Prostate gland (tissue), 2 donors: ENCODE measurements around the gene CACNA2D1. TPM values are rescaled to one million over a fixed set of nuclear protein-coding genes. Genes with fewer than 3 reads are reported as not detected.

Source experiments
- DNase-seq: peaks from one replicate; pipeline ENCODE4 v3.0.0-alpha.2; 2019; ENCODE audit warnings: low spot score
- H3K27ac ChIP-seq, 2 donors: fragments of 200-600 bp; sonication (generic); 2 replicates each; pipeline ENCODE4 v1.5.1; 2017 to 2019
- H3K27me3 ChIP-seq: fragments of 200-600 bp; sonication (generic); replicated peaks from 2 replicates; pipeline ENCODE4 v1.5.1; 2019; ENCODE audit not compliant: insufficient read depth
- H3K36me3 ChIP-seq, 2 donors: fragments of 200-600 bp; sonication (generic); 1 replicate in 1 of 2; 2 replicates in 1 of 2; pipeline versions ENCODE4 v1.5.1 to v1.8.1; 2017 to 2019
- H3K4me1 ChIP-seq: fragments of 200-600 bp; sonication (generic); replicated peaks from 2 replicates; pipeline ENCODE4 v1.5.1; 2019
- H3K4me3 ChIP-seq, 2 donors: fragments of 200-600 bp; sonication (generic); 2 replicates each; pipeline ENCODE4 v1.5.1; 2017 to 2019
- H3K9me3 ChIP-seq: fragments of 200-600 bp; sonication (generic); 2 replicates; pipeline ENCODE4 v1.5.1; 2017
- POLR2A ChIP-seq: fragments of 450-650 bp; IDR thresholded peaks from one replicate; pipeline ENCODE4 v1.6.1; 2016; ENCODE audit warnings: antibody characterized with exemption, mild to moderate bottlenecking
- POLR2AphosphoS5 ChIP-seq: sonication (generic); formaldehyde crosslinking; IDR thresholded peaks from one replicate; pipeline ENCODE4 v1.6.1; 2017; ENCODE audit warnings: antibody characterized with exemption
- WGBS: methylation state at CpG from one replicate; pipeline ENCODE4 v1.1.5; 2018; 5-methylcytosine and 5-hydroxymethylcytosine counted together
- intact Hi-C: fragments of 100-400 bp; cut with DNase I; formaldehyde crosslinking; loops from one replicate; pipeline ENCODE4 v1.14.2; 2022
- total RNA-seq, 2 donors: library from RNA; depleted of rRNA; stranded (reverse); fragments of >200 nt; gene quantifications; one replicate each; pipeline ENCODE4 v1.1.0, GENCODE V29; 2016
- TF ChIP-seq, protein P1 (sequence below), 4 experiments: fragments of 200-600 bp in 2 of 4; fragments of 450-650 bp in 2 of 4; sonication (generic) in 2 of 4; IDR thresholded peaks; 1 replicate in 3 of 4; 2 replicates in 1 of 4; pipeline ENCODE4 v1.5.1; 2016 to 2019; ENCODE audit warnings: antibody characterized with exemption in 4 of 4, mild to moderate bottlenecking in 2 of 4, moderate library complexity in 2 of 4

CACNA2D1 gene
- total RNA-seq, 2 donors from 2014 or later: 16.9 to 24.4 TPM

DNA sequence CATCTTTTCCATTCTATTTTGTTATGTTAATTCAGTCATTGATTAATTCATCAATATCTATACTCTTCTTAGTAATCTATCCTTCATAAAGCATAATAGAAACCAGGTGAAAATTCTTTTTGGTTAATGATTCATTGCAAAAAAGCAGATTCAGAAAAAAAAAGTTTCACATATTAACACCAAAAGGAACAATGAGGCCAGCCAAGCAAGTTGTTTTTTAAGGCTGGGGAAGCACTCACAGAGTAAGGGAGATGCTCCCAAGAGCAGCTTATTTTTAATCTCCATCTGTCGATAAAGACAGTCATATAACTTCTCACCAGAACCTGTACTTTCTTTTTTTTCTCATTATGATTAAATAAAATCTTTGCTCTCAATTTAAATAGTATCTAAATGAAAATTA is 95.8 kb downstream of the CACNA2D1 start:
- H3K27me3 ChIP-seq: no peaks in the 10 kb centered on the region
- no peak overlapping the region for H3K27ac ChIP-seq
- TF ChIP-seq POLR2AphosphoS5 (no peak), POLR2A (no peak)
- TF ChIP-seq, protein P1, sequence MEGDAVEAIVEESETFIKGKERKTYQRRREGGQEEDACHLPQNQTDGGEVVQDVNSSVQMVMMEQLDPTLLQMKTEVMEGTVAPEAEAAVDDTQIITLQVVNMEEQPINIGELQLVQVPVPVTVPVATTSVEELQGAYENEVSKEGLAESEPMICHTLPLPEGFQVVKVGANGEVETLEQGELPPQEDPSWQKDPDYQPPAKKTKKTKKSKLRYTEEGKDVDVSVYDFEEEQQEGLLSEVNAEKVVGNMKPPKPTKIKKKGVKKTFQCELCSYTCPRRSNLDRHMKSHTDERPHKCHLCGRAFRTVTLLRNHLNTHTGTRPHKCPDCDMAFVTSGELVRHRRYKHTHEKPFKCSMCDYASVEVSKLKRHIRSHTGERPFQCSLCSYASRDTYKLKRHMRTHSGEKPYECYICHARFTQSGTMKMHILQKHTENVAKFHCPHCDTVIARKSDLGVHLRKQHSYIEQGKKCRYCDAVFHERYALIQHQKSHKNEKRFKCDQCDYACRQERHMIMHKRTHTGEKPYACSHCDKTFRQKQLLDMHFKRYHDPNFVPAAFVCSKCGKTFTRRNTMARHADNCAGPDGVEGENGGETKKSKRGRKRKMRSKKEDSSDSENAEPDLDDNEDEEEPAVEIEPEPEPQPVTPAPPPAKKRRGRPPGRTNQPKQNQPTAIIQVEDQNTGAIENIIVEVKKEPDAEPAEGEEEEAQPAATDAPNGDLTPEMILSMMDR (IDR thresholded peaks at IDR 0.05): no peak
- H3K4me1 ChIP-seq: no peaks in the 10 kb centered on the region
- H3K36me3 ChIP-seq: no peaks in the 10 kb centered on the region
- no peaks in the 10 kb centered on the region for H3K9me3 ChIP-seq
- WGBS: 95% methylated on average over 1 of the region's 1 CpG
- intact Hi-C loops: no loop called here
- no peak overlapping the region for H3K4me3 ChIP-seq
- no peak for DNase-seq

DNA sequence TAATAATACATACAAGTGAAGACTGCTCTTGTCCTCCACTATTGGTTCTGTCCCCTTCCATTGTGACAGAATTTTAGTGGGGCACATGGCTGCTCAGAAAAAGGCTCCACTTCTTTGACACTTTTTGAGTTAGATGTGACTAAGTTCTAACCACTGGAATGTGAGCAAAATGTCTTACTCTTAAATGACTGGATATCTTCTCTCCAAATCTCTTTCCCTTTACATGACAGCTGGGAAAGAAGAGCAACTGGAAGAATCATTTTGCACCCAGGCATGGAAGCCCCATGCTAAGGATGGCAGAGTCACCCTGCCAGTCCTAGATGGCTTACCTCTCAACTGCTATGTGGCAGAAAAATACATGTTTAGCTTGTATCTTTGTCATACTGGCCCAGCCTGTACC is 97.7 kb downstream of the CACNA2D1 start:
- intact Hi-C loops: no loop called here
- Histone ChIP-seq H3K4me3 (no peak overlapping the region), H3K4me1 (no peaks in the 10 kb centered on the region), H3K27ac (no peak overlapping the region), H3K27me3 (no peaks in the 10 kb centered on the region), H3K9me3 (no peaks in the 10 kb centered on the region), H3K36me3 (no peaks in the 10 kb centered on the region)
- TF ChIP-seq POLR2A: no peak
- TF ChIP-seq POLR2AphosphoS5: no peak
- TF ChIP-seq, protein P1 (IDR thresholded peaks at IDR 0.05): no peak
- no peak for DNase-seq

DNA sequence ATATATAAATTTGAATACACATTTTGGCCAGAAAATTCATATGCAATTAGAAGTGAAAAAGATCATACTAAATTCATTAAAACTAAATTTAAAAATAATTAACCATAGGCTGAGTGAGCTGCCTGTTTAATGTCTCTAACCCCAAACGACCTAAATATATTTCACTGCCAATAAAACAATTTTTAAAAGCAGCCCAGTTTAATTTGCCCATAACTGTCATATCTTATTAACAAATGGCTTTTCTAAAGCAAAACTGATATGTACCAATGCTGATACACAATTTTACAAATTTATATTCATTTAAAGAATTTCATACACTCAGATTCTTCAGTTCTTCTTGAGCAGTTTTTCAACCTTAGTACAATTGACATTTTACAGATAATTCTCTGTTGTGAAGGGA is 99.9 kb downstream of the CACNA2D1 start:
- H3K27ac ChIP-seq: no peak overlapping the region
- no peak for TF ChIP-seq POLR2AphosphoS5
- TF ChIP-seq, protein P1 (IDR thresholded peaks at IDR 0.05): no peak
- TF ChIP-seq POLR2A: no peak
- no peaks in the 10 kb centered on the region for H3K9me3 ChIP-seq
- 24% methylated on average over 1 of the region's 1 CpG for WGBS
- H3K4me1 ChIP-seq: no peaks in the 10 kb centered on the region
- H3K36me3 ChIP-seq: no peaks in the 10 kb centered on the region
- intact Hi-C loops: no loop called here
- DNase-seq: no peak
- H3K27me3 ChIP-seq: no peaks in the 10 kb centered on the region
- H3K4me3 ChIP-seq: no peak overlapping the region

DNA sequence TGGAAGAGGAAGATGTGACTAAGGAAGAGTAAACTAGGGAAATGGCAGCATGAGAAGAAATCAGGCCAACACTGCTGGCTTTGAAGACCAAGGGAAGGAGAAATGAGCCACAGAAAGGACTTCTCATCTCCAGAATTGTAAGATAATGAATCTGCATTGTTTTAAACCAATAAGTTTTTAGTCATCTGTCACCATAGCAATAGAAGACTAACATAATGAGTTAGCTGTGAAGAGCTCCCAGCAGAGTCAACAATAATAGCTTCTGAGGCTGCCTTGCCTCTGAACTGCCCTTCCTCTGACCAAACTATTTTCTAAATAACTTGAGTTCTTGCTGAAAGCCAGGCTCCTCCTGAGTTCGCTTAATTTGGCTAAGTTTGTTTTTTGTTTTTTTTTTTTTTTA is 103.6 kb downstream of the CACNA2D1 start:
- WGBS: 90% methylated on average over 1 of the region's 1 CpG
- TF ChIP-seq, protein P1 (IDR thresholded peaks at IDR 0.05): no peak
- TF ChIP-seq POLR2A: no peak
- Histone ChIP-seq H3K27me3 (no peaks in the 10 kb centered on the region), H3K4me3 (no peak overlapping the region), H3K36me3 (no peaks in the 10 kb centered on the region), H3K9me3 (no peaks in the 10 kb centered on the region), H3K4me1 (no peaks in the 10 kb centered on the region), H3K27ac (no peak overlapping the region)
- DNase-seq: no peak
- intact Hi-C loops: no loop called here

DNA sequence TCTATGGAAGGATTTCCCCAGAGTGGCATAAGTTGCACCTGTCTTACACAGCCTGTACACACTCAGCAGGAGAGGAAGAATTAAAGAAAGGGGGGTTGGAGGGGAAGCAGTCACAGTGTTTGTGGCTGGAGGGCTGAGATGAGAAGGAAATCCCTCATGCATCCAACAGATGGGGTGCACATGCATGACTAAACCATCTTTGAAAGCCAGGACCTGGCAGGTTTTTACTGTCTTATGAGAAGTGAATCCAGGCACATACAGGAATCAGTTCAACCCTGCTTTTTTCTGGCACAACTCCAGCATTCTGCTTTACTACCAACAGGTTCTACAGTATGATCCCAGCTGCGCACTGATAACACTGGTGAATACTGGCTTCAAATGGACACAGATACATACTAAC is 107.7 kb downstream of the CACNA2D1 start:
- Histone ChIP-seq H3K27ac (no peak overlapping the region), H3K4me1 (no peaks in the 10 kb centered on the region), H3K9me3 (no peaks in the 10 kb centered on the region), H3K36me3 (no peaks in the 10 kb centered on the region), H3K4me3 (no peak overlapping the region), H3K27me3 (no peaks in the 10 kb centered on the region)
- TF ChIP-seq POLR2AphosphoS5 (no peak), POLR2A (no peak)
- TF ChIP-seq, protein P1 (IDR thresholded peaks at IDR 0.05): no peak
- 87% methylated on average over 1 of the region's 1 CpG for WGBS
- intact Hi-C loops: no loop called here
- peak; percentile 30 for DNase-seq
